Aorta (tissue), 5 donors: ENCODE data around the gene CD244. TPM values are rescaled to one million over a fixed set of nuclear protein-coding genes. Genes with fewer than 3 reads are reported as not detected.

ENCODE experiments used
- ATAC-seq: fragments of 200-7000 bp; cut with Tn5 transposase; one replicate; pipeline ENCODE4 v1.9.1; 2022; ENCODE audit warnings: moderate library complexity; ENCODE audit not compliant: low FRiP score
- DNase-seq, 2 donors: peaks; one replicate each; pipeline ENCODE4 v3.0.0-alpha.2; 2020
- H3K27ac ChIP-seq, 2 donors: one replicate each; pipeline ENCODE4 v1.5.1; 2013; ENCODE audit warnings: low read length in 2 of 2, mild to moderate bottlenecking in 2 of 2, moderate library complexity in 2 of 2, control low read depth in 1 of 2, inconsistent platforms in 1 of 2, low read depth in 1 of 2
- H3K27me3 ChIP-seq, 2 donors: one replicate each; pipeline ENCODE4 v1.6.1; 2013; ENCODE audit warnings: control low read depth in 1 of 2, low read length in 1 of 2, mild to moderate bottlenecking in 1 of 2, moderate library complexity in 1 of 2; ENCODE audit not compliant: insufficient read depth in 2 of 2, control insufficient read depth in 1 of 2
- H3K36me3 ChIP-seq, 2 donors: one replicate each; pipeline ENCODE4 v1.6.1; 2013; ENCODE audit warnings: control low read depth in 1 of 2, low read length in 1 of 2, mild to moderate bottlenecking in 1 of 2; ENCODE audit not compliant: insufficient read depth in 2 of 2, control insufficient read depth in 1 of 2
- H3K4me1 ChIP-seq, 2 donors: one replicate each; pipeline ENCODE4 v1.6.1; 2013; ENCODE audit warnings: low read length in 2 of 2, control low read depth in 1 of 2, mild to moderate bottlenecking in 1 of 2, moderate library complexity in 1 of 2; ENCODE audit not compliant: insufficient read depth in 2 of 2, control insufficient read depth in 1 of 2
- H3K4me3 ChIP-seq, 2 donors: one replicate each; pipeline ENCODE4 v1.5.1; 2013; ENCODE audit warnings: low read length in 2 of 2, control low read depth in 1 of 2, mild to moderate bottlenecking in 1 of 2
- H3K9me3 ChIP-seq: one replicate; pipeline ENCODE4 v1.6.1; 2013; ENCODE audit warnings: mild to moderate bottlenecking, low read length; ENCODE audit not compliant: control insufficient read depth
- WGBS, 2 donors: extraction: QIAGEN DNeasy Blood & Tissue Kit; methylation state at CpG; one replicate each; pipeline ENCODE4 v1.1.7; 2013; 5-methylcytosine and 5-hydroxymethylcytosine counted together
- intact Hi-C, 2 donors: fragments of 100-400 bp; cut with DNase I; formaldehyde crosslinking; loops; one replicate each; pipeline versions ENCODE4 v1.14.2 to v1.15.0; 2022
- polyA plus RNA-seq, 2 donors: library from polyadenylated mRNA; stranded (reverse); fragments of 200-250 nt; gene quantifications; one replicate each; pipeline ENCODE4 v1.2.3, GENCODE V29; 2013
- total RNA-seq, 2 donors: library from RNA; stranded (reverse); fragmentation: NEBNext Ultra II Directional; extraction: Animal tissue kit (Norgen Biotek cat#: 25700); gene quantifications; one replicate each; pipeline ENCODE4 v1.2.1, GENCODE V29; 2021
- donor health status: healthy with polysubstance abuse.
- donor health status: Bipolar disorder and iron deficiency.
- donor health status: DM: no; HTN: no; CAD: no.
- donor health status: DM: no; HTN: no; CAD: no.
- donor health status: DM: yes; HTN: yes; CAD: no.

Gene CD244
- total and polyA plus RNA-seq, 4 donors = 0.26 to 1.9 (median 0.55) TPM

DNA sequence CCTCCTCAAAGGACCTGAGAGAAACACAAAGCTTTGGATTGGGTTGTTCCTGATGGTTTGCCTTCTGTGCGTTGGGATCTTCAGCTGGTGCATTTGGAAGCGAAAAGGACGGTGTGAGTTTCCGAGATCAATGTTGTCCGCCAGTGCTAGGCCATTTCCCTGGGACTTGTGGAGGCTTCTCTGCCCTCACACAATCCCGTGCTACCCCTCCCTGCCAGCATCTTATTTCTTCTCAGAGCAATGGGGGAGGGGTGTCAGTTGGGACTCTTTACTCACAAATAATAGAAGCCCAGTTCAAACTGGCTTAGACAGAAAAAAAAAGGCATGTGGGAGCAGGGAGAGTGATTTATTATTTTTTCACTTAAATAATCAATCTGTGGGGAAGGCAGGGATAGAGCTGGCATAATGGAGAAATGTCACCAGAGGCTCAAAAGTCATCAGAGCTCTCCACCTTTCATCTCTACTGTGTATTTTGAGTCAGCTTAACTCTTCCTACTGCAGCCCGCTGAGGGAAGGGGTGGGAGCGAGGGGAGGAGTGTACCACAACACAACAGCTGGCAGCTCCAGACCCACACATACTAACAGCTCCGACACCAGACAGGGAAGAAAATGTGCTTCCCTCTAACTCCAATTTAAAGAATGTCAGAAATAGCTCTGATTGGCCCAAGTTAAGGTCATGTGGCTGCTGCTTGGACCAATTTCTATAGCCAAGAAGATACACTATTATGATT lies 44.3 kb downstream of the CD244 start:
- no peak overlapping the region for H3K4me3 ChIP-seq
- no peaks in the 10 kb centered on the region for H3K4me1 ChIP-seq
- 44 to 52% methylated on average over 9 of the region's 9 CpGs for WGBS, 2 donors
- DNase-seq (no peak), ATAC-seq (no peak)
- H3K9me3 ChIP-seq = no peaks in the 10 kb centered on the region
- H3K27me3 ChIP-seq = no peaks in the 10 kb centered on the region
- H3K36me3 ChIP-seq = no peaks in the 10 kb centered on the region
- intact Hi-C loops = no loop called here
- H3K27ac ChIP-seq = no peak overlapping the region

DNA sequence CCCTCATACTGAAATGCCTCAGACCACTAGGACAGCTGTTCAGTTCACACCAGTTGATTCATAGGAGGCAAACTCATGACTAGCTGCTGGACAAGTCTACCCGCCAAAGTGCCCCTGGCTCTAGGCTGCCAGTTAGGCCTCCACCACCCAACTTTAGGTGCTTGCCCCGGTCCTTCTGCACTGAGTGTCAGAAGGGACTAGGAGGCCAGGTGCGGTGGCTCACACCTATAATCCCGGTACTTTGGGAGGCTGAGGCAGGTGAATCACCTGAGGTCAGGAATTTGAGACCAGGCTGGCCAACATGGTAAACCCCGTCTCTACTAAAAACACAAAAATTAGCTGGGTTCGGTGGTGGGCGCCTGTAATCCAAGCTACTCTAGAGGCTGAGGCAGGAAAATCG lies 47.8 kb downstream of the CD244 start:
- WGBS, 2 donors = 95% methylated on average over 8 of the region's 8 CpGs
- DNase-seq = no peak
- intact Hi-C loops = no loop called here
- H3K27ac ChIP-seq = no peak overlapping the region
- H3K9me3 ChIP-seq = no peaks in the 10 kb centered on the region
- ATAC-seq = no peak
- no peaks in the 10 kb centered on the region for H3K4me1 ChIP-seq
- no peaks in the 10 kb centered on the region for H3K27me3 ChIP-seq
- no peaks in the 10 kb centered on the region for H3K36me3 ChIP-seq
- no peak overlapping the region for H3K4me3 ChIP-seq

GRCh38 chr1:160814316-160814715 lies 48.4 kb downstream of the CD244 start:
- intact Hi-C loops = no loop called here
- ATAC-seq (no peak), DNase-seq (no peak)
- Histone ChIP-seq H3K4me3 (no peak overlapping the region), H3K36me3 (no peaks in the 10 kb centered on the region), H3K9me3 (no peaks in the 10 kb centered on the region), H3K4me1 (no peaks in the 10 kb centered on the region), H3K27ac (no peak overlapping the region), H3K27me3 (no peaks in the 10 kb centered on the region)
- 88 to 89% methylated on average over 6 of the region's 6 CpGs for WGBS, 2 donors

GRCh38 chr1:160813215-160813614 lies 49.5 kb downstream of the CD244 start:
- H3K27ac ChIP-seq = no peak overlapping the region
- intact Hi-C loops = no loop called here
- WGBS, 2 donors = 91 to 93% methylated on average over 7 of the region's 7 CpGs
- ATAC-seq = no peak
- H3K4me1 ChIP-seq = no peaks in the 10 kb centered on the region
- no peak for DNase-seq
- H3K9me3 ChIP-seq = no peaks in the 10 kb centered on the region
- no peaks in the 10 kb centered on the region for H3K36me3 ChIP-seq
- H3K4me3 ChIP-seq = no peak overlapping the region
- H3K27me3 ChIP-seq = no peaks in the 10 kb centered on the region

DNA sequence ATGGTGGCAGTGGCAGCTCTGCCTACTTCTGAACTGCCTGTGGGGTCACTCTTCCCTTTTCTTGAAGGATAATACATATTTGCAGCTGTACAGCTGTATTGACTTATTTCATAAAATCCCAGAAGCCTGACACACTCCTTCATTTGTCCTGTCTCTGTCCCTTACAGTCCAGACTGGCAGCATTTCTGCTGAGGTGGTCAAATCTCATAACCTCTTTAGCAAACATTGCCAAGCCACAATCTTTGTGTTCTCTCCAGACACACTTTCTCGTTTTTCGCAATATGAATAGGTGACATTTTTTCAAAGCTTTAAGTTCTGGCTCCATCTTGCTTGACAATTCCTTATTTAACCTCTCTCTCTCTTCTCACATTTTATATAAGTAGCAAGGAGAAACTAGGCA lies 51.5 kb downstream of the CD244 start:
- Histone ChIP-seq H3K4me1 (no peaks in the 10 kb centered on the region), H3K27ac (no peak overlapping the region), H3K9me3 (peaks cover 5% of the 10 kb centered on the region), H3K27me3 (no peaks in the 10 kb centered on the region), H3K4me3 (no peak overlapping the region), H3K36me3 (no peaks in the 10 kb centered on the region)
- intact Hi-C loops = no loop called here
- 83 to 85% methylated on average over 2 of the region's 2 CpGs for whole genome bisulfite sequencing, 2 donors
- no peak for DNase-seq
- no peak for ATAC-seq

DNA sequence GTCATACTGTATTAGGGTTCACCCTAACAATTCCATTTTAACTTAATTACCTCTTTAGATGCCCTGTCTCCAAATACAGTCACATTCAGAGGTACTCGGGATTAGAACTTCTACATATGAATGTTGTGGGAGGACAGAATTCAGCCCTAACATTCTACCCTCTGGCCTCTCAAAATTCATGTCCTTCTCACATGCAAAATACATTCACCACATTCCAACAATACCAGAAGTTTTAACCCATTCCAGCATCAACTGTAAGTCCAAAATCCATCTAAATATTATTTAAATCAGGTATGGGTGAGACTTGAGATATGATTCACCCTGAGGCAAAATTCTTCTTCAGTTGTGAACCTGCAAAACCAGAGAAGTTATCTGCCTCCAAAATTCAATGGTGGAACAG lies 52.2 kb downstream of the CD244 start:
- ATAC-seq = no peak
- 60 to 61% methylated on average over 1 of the region's 1 CpG for WGBS, 2 donors
- H3K9me3 ChIP-seq = peaks cover 5% of the 10 kb centered on the region
- H3K4me3 ChIP-seq = no peak overlapping the region
- intact Hi-C loops = no loop called here
- no peak overlapping the region for H3K27ac ChIP-seq
- H3K36me3 ChIP-seq = no peaks in the 10 kb centered on the region
- H3K27me3 ChIP-seq = no peaks in the 10 kb centered on the region
- DNase-seq = no peak
- no peaks in the 10 kb centered on the region for H3K4me1 ChIP-seq

- Histone ChIP-seq H3K4me1 (no peaks in the 10 kb centered on the region), H3K36me3 (no peaks in the 10 kb centered on the region), H3K27me3 (no peaks in the 10 kb centered on the region), H3K9me3 (peaks cover 5% of the 10 kb centered on the region), H3K27ac (no peak overlapping the region), H3K4me3 (no peak overlapping the region)
- WGBS, 2 donors = 89 to 90% methylated on average over 3 of the region's 3 CpGs
- ATAC-seq (no peak), DNase-seq (no peak)
- intact Hi-C loops = no loop called here
Observed at GRCh38 chr1:160808289-160808688, 54.4 kb downstream of the CD244 start.

DNA sequence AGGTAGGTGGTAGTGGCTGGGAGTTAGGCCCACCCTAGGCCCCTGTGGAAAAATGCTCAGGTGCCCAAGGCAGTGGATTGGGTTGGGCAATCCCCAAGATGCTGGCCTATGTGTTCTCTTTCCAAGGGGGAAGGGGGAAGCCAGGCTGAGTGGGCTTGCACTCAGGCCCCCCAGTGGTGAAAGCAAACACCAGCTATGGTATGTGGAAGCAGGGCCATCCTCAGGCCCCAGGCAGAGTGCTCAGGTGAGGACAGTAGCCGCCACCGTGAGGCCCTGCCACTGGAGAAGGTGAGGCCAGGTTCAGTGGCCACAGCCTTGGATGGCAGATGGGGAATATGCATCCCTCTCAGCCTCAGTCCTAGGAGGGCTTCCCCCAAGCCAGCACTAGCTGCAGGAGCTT lies 54.9 kb downstream of the CD244 start:
- no peak overlapping the region for H3K27ac ChIP-seq
- H3K4me3 ChIP-seq = no peak overlapping the region
- ATAC-seq = no peak
- peaks cover 5% of the 10 kb centered on the region for H3K9me3 ChIP-seq
- H3K36me3 ChIP-seq = no peaks in the 10 kb centered on the region
- H3K4me1 ChIP-seq = no peaks in the 10 kb centered on the region
- no peaks in the 10 kb centered on the region for H3K27me3 ChIP-seq
- WGBS, 2 donors = 97 to 100% methylated on average over 2 of the region's 2 CpGs
- intact Hi-C loops = no loop called here
- no peak for DNase-seq

GRCh38 chr1:160807247-160807646 lies 55.4 kb downstream of the CD244 start:
- H3K9me3 ChIP-seq = peaks cover 5% of the 10 kb centered on the region
- 83 to 90% methylated on average over 3 of the region's 3 CpGs for WGBS, 2 donors
- no peak overlapping the region for H3K27ac ChIP-seq
- no peaks in the 10 kb centered on the region for H3K4me1 ChIP-seq
- no peaks in the 10 kb centered on the region for H3K36me3 ChIP-seq
- no peak overlapping the region for H3K4me3 ChIP-seq
- no peak for ATAC-seq
- intact Hi-C loops = no loop called here
- no peak for DNase-seq
- H3K27me3 ChIP-seq = no peaks in the 10 kb centered on the region
